Activated CD8-positive, alpha-beta memory T cell treated with anti-CD3 and anti-CD28 coated beads for 48 hours (primary cell): ENCODE data around the gene C18orf63.
"Not testable (repeated sequence)": the region's sequence is repeated elsewhere in the genome, so short reads cannot be mapped to it uniquely, and the experiment has no call there.

Experiments
- DNase-seq, 3 experiments: peaks; one replicate each; pipeline ENCODE4 v3.0.0-alpha.2; 2020; ENCODE audit warnings: low read depth in 2 of 3, low spot score in 2 of 3

C18orf63 gene

DNA sequence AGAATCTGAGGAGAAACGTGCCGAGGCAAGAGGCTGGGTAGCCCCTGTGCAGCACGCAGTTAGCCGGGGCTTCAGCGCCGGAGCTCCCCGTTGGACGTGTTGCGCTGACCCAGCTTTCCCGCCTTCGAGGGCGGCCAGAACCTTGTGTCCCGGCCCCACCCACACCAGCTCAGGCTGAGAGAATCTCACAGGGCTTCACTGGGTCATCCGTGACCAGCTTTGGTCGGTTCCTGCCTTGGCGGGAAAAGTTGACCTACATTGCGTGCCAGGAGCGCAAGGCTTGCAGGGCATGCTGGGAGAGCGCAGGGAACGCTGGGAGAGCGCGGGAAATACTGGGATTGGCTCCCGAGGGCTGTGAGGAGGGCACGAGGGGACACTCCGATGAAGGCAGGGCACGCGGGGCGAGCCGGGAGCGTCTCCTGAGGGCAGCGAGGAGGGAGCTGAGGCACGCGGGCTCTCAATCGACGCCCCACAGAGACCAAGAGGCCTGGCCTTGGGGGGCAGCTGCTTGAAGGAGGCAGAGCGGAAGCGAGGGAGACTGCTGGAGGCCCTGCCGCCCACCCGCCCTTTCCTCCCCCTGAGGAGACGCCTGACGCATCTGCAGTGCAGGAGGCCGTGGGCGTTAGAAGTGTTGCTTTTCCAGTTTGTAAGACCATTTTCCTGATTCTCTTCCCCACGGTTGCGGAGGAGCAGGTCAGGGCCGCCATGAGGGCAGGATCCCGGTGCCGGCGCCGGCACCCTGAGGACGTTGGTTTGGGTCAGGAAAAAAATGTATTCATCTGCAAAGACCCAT, at the start of gene C18orf63:
TSS of gene C18orf63 (plus strand) at position 376 of the 793 bp plus-strand sequence. CDS start 2,027 bp downstream, outside the sequence.
- no peak for DNase-seq

GRCh38 chr18:74266161-74266560, 49.5 kb upstream of the C18orf63 start:
- no peak for DNase-seq

GRCh38 chr18:74268175-74268574, 47.5 kb upstream of the C18orf63 start:
- no peak for DNase-seq

- DNase-seq, result no peak
Measured at GRCh38 chr18:74268933-74269620, 46.6 kb upstream of the C18orf63 start.

DNA sequence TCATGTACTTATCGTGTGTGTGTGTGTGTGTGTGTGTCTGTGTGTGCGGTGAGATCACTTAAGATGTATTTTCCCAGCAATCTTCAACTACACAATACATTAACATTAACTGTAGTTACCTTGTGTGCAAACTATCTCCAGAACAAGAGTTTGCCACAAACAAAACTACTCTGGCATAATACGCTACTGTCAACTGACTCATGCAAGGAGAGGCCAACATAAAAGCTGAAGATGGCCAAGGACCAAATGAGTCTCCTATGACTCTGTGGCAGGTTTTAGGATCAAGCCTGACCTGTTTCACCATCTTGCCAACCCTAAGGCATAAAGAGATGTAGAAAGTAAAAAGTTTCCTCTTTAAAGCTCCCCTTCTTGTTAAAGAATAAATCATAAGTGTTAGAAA, 44.0 kb upstream of the C18orf63 start:
- no peak for DNase-seq

DNA sequence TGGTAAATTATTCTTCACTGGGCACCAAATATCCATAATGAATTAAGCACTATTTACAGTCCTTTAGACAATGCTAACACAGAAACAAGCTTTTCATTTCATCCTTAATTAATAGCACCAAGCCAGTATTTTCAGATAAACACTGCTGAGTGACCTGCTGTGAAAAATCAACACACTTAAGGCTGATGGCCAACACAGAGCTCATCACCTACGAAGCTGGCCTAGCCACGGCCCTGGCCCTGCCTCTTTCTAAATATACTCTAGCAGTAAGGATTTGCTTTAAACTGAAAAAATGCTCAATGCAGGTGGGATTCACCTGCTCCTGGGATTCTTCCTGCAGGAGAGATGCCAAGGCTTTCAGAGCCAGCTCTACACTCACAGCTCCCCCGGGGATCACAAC, 42.2 kb upstream of the C18orf63 start:
- no peak for DNase-seq

DNA sequence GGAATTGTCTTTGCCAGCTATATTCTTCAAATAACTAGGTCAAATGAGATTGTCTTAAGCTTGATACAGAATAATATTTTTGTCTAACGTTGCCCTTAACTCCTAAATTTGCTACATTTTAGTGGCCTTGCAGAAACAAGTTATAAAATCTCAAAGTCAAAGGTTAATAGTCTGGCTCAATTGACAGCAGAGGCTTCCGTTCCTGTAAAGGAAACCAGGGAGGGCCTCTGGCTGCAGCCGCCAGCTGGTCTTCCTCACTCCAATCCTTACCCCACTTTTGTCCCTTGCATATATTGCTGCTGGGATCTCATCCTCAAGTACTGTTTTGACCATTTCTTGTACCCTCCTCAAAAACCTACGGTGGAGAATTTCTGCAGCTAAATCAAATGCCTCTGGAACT, 40.9 kb upstream of the C18orf63 start:
- no peak for DNase-seq

DNA sequence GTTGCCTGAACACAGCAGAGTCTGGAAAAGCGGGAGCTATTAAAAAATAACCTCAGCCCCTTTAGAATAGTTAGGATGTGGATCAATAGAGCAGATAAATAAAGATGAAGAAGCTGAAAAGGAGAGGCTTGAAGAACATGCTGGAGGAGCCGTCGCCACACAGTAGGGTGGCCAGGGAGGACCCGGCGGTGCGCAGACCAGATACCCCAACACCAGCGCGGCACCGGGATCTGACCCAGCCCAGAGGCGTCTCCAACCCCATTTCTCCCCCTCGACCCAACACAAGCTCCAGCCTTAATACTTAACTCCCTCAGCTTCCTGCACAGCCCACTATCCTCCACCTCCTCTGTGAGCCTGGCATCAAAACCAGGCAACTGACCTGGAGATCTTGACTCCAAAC, 39.9 kb upstream of the C18orf63 start:
- DNase-seq, result no peak

DNA sequence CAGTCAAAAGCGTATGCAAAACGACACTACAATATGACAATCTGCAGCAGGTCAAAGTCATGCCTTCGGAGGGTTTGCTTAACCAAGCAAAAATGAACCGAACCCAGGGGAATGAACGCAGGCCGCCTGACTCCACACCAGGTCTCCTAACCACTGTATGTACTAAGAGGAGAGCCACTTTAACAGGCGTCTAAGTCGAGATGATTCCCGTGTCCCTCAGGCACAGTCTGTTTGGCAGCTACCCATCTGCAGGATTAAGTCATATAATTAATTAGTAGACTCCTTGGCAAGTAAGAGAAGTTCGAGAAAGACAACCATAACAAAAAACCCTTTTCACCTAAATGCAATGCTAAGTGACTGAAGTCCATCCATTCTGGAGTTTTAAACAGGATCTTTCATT, 39.0 kb upstream of the C18orf63 start:
- DNase-seq, result no peak

- DNase-seq, result no peak
Measured at GRCh38 chr18:74277296-74277695, 38.3 kb upstream of the C18orf63 start.

GRCh38 chr18:74278058-74278457, 37.6 kb upstream of the C18orf63 start:
- no peak for DNase-seq

DNA sequence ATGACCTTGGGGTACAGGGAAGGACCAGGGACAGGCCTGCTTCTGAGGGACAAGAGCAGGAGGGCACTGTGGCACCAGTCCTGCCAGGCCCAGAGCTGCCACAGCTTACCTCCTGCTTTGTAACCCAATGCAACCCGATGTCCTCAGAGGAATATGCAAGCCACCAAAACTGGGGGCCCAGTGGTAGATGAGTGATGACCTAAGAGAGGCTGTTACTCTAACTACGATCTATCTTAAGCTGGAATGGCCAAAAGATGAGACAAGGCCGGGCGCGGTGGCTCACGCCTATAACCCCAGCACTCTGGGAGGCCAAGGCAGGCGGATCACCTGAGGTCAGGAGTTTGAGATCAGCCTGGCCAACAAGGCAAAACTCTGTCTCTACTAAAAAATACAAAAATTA, 36.7 kb upstream of the C18orf63 start:
- DNase-seq, result no peak

DNA sequence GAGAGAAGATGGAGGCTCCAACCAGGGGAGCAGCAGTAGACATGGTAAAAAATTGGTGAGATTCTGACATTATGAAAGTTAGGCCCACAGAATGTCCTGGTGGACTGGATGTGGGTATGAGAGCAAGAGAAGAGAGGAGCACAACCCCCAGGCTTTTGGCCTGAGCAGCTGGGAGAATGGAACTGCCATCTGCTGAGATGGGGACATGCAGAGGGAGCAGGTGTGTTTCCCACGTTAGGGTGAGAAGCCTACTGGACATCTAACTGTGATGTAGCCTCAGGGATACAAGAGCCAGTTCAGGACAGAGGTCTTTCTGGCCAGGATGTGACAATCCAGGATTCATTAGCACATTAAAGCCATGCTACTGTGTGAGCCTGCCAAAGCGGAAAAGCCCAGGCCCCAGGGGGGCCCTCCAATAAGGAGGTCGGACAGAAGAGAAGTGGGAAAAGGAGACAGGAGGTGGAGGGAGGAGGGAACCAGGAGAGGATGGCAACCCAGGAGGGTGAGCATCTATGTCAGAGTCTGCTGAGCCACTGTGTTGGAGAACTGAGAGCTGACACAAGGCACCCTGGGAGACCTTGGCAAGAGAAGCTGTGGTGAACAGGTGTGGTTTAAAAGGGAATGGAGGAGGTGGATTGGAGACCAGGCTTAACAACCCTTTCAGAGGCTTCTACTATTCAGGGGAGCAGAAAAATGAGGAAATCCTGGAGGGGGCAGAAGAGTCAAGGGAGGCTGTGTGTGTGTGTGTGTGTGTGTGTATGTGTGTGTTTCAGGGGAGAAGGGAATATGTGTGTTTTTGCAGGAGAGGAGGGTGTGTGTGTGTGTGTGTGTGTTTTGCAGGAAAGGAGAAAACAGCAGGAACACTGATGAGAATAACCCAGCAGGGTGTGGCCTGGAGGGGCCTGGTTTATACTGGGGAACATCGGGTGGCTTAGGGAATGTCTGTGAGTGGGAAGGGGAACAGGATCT, 34.3 kb upstream of the C18orf63 start:
- DNase-seq, result no peak

DNA sequence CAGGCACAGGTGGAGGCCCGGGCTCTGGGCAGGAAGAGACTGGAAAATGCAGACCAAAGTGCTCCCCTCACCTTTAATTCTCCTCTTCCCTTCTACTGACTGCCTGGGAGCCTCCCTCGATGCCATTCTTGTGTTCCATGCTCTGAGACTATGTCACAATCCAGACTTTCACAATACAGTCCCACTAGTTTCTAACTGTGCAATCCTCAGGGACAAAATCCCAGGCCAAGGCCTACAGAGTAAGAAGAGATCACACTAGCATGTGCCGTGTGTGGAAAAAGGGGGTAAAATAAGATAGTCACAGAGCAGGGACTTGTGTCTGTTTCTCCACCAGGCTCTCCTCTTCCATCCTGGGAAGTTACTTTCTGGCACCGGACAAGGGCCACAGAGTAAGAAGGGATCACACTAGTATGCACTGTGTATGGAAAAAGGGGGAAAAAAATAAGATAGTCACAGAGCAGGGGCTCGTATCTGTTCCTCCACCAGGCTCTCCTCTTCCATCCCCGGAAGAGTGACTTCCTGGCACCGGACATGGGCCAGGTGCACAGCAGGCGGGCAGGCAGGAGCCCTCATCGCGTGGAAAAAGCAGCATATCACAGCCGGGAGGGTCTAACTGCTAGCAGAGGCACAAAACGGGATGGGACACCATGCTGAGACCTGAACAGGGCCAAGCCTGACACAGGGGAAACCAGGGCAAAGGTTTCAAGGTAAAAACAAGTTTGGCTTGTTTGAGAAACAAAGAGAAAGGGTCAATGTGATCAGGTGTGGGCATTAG, 33.5 kb upstream of the C18orf63 start:
- DNase-seq, result no peak

GRCh38 chr18:74282755-74283554, 32.7 kb upstream of the C18orf63 start:
- DNase-seq, result no peak

- DNase-seq, result no peak
Measured at GRCh38 chr18:74283646-74284045, 32.0 kb upstream of the C18orf63 start.

DNA sequence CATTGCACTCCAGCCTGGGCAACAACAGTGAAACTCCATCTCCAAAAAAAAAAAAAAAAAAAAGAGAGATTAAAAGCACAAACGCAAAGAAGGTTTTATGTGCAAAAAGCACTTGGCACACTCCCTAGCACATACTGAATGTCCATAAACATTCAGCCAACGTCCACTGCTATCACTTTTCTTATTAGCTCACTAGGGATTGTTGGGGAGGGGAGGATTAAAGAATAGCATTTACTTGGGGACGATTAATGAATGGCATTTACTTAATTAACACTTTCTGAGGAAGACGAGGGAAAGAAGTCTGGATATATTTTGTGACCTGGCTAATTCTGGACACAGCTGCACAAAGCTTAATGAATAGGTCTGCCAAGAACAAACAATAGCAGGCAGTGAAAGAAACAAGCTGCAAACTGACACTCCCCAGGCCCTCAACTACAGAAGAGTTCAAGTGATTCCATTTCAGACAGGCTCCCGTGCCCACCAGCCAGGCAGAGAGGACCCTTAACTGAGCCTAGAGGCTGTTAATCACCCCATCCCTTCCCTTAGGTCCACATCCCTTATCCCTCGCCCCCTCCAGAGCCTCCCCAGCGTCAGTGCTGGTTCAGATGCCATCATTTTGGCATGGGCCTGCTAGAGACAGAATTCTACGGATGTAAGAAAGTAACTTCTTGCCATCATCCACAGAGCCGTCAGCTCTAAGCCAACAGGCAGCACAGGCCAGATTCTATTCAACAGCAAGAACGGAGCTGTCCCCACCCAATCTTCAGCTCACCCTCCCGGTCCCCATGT, 31.3 kb upstream of the C18orf63 start:
- DNase-seq, result no peak

GRCh38 chr18:74284980-74285355, 30.7 kb upstream of the C18orf63 start:
- DNase-seq, result no peak

DNA sequence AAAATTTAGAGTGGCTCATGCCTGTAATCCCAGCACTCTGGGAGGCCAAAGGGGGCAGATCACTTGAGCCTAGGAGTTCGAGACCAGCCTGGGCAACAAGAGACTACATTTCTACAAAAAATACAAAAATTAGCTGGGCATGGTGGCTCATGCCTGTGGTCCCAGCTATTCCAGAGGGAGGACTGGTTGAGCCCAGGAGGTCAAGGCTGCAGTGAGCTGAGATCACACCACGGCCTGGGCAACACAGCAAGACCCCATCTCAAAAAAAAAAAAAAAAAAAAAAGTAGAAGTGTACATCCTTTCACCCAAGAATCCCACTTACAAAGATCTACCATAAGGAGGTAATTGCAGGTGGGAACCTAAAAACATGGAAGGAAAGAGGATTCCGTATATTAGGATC, 30.1 kb upstream of the C18orf63 start:
- DNase-seq, result not testable (repeated sequence)
